NCI-H2029 treated with DMSO at 0.1 percent for 48 hours (cell line): ENCODE data around the gene SKP1.

Experiments
- DNase-seq: peaks from one replicate; lab custom pipeline; 2025; lab: John Stamatoyannopoulos, UW

SKP1 gene

DNA sequence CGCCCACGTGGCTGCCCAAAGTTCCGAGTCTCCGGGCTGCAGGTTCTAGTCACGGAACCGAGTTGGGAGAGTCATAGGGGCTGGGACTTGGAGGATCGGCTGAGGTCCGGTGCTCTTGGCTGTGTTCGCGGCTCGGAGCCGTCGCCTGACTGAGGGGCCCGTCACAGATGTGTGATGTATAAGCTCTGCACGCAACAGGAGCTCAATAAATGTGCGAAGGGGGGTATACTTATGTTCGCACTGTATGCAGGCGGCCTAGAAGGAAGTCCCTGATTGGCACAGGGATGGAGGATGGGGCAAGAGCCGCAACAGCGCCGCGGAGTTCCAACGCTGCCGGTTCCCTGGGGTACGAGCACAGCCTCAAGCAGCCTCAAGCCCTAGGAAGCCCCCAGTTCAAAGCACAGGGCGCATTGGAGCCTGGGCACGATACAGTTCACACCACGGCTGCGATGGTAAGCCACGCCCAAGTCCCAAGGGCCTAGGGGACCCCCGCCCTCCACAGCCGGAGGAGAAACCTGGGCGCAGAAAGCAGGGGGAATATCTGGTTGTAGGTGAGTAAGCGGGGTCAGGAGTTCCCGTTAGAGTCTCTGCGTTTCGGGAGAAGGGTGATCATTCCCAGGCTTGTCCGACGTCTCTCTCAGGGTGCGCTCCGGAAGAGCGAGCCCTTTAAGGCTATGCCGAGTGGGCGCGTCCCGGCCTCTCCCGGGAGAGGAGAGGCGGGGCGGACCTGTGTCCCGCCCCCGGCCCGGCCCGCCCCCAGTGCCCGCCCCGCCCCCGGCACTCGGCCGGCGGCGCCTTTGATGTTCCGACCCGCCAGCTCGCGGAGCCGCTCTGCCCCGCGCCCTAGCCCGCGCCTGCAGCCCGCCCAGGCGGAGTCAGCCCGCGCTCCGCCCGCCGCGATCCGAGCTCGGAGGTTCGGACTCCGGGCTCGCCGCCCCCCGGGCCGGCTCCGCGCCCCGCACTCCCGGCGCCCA is 62.6 kb downstream of the SKP1 start, which contains the start of gene TCF7:
Gene TCF7 (plus strand): TSS at position 780 of the 974 bp plus-strand sequence. CDS start 226 bp downstream, outside the sequence.
- DNase-seq: no peak

DNA sequence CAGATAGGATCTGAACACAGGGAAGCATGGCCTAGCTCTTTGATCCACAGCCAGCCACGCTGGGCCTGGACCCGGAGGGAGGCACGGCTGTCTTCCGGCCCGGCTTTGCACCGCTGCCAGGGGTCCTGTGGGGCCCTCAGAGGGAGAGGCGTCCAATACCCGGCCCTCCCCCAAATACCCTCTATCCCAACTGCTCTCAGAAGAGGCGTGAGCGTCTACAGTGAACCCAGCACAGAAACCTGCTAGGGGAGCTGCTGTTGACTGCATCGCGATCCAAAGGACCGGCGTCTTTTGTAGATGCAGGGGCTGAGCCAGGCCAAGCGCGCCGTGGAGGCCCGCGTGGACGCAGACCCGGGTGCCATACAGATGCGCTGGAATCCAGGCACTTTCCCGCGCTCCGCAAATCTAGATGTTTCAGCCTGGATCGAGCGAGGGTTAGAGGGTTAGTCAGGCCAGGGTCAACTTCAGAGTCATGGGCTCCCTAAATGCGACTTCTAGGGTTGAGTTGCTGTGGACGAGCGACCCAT is 63.3 kb downstream of the SKP1 start:
- DNase-seq: no peak

DNA sequence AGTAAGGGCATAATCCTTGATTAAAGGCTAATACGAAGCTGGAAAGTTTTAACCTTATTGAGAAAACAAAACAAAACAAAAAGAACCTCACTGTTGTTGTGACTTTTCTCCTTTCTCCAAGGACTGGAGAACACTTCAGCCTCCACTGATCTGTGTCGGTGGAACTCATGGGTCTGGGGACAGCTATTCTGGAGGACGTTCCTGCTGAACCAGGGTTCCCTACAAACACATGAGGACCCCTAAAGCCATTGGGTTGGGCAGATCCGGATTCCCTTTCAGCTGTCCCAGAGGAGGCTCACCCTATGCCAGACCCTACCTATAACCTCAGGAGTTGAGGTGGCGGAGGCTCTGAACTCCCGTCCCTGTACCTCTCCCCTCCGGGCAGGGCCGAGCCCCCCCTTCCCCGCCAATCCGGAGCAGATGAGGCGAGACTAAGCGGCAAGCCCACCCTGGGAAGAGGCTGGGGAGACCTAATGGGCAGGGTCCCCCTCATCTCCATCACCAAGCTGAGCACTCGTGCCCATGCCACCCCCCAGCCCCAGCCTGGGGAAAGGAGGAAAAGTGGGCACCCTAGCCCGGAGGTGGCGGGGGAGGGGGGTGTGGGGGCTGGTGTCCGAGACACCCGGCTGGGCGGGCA is 63.9 kb downstream of the SKP1 start:
- DNase-seq: no peak

DNA sequence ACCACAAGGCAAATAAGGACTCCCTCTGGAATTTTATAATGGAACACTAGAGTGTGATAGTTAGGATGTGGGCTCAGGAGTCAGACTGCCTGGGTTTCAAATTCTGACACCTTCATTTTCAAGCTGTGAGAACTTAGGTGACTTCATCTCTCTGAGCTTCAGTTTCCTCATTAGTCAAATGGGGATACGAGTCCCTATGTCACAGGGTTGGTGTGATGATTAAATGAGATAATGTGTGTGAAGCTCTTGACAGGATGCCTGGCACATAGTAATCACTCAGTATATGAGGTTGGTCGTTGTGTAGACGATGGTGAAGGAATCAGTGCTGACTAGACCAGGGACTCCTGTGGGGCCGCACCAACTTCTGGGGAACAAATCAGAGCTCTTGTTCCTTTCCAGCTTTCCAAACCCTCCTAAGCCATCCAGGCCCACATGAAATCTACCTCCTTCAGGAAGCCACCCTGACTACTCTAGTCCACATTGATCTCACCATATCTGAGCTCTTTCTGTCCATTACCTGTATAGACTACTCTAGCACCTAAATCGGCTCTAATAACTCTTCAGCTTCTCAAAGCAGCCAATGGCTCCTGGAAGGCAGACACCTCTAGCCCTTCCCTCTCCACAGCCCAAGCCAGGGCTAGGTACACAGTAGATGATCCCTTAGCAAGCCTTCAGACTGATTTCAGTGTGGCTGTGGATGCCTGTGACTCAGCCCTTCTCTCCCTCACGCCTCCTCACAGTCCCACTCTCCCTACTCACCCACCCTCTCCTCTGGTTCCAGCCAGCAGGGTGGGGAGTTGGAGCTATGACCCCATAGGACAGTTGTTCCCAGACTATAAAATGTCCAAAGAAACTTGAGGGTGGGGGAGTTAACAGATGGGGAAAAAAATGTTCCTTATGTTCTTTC is 64.8 kb downstream of the SKP1 start:
- DNase-seq: no peak

DNA sequence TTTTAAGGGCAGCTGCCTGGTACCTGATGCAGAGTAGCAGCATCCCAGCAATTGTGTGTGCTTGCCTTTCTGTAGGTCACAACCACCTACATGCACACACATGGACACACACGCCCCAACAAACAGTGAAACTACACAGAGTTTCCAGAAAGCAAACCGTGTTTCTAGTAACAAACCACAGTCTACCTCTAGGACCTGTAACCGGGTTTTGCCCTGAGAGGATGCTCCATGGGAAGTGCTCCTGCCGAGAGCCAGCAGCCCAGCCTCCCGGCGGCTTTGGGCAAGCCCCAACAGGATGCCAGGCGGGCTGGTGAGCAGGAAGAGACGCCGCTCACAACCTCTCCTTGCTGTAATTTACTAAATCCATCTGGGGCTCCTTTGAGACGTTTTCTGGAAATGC is 66.4 kb downstream of the SKP1 start:
- no peak for DNase-seq

DNA sequence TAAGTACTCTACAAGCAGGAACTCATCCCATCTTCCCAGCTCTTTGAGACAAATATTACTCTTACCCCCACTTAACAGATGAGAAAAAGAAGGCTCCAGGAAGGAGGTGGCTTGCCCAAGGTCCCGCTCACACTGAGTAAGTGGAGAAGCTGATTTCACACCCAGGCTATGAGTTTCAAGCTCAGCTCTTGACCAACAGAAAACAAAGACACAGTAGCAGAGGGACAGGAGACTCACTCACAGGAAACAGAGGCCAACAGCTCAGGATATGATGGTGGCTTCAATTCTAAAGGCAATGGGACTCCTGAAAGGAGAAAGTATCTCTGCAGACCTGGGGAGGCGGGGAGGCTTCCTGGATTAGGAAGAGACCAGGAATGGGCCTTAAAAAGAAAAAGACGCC is 69.0 kb downstream of the SKP1 start:
- DNase-seq: no peak

DNA sequence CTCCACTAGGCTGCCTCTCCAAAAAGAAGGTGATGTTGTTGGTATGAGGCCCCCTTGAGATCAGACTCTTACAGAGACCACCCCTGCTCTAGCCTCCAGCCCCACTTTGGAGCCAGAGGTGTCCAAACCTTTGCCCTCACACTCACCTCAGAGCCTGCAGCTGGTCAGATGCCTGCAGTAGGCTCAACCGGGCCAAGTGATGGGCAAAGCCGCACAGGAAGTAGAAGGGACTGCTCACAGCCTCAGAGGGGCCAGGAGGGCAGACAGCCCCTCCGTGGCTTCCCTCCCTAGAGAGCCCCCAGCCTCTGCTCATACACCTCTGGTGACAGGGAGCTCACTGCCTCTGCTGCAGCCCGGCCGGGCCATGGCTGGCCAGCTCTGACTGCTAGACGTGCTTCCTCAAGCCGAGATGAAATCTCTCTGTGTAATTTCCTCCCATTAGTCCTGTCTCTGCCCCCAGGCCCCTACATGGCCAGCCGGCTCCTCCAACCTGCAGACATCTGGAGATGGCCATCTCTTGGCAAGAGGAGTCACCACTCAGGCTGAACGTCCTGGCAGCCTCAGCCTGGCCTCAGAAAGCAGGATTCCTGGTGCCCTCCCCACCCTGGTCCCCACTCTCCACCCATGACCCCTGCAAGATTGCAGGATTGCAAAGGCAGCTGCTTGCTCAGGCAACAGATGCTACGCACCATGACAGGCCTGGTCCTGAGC is 69.6 kb downstream of the SKP1 start:
- DNase-seq: no peak

DNA sequence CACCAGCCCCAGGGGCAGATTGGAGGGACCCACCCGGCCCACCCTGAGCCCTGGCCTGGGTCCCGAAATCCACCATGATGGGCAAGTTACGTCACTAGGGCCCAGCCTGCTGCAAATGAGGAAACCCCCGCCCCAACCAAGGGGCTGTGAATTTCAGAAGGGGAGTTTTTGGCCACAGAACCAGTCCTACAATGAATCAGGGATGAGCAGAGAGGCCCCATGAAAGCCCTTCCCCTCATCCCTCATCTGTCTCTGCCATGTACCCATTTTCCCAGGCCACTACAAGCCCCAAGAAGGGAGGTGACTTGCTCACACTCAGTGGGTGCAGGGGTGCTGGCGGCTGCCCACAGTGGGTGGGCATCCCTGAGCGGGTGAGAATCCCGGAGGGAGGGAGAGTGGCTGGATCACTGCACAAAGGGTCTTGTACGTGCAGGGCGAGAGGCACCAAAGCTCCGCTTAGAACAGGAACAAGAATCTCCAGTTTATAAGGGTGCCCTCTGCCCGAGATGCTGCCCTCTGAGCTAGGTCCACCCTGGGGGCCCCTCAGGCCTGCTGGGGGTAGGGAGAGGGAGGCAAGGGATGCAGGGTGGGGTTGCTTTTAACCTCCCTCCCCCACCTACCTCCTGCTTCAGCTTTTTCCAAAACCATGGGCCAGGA is 72.6 kb downstream of the SKP1 start:
- no peak for DNase-seq

DNA sequence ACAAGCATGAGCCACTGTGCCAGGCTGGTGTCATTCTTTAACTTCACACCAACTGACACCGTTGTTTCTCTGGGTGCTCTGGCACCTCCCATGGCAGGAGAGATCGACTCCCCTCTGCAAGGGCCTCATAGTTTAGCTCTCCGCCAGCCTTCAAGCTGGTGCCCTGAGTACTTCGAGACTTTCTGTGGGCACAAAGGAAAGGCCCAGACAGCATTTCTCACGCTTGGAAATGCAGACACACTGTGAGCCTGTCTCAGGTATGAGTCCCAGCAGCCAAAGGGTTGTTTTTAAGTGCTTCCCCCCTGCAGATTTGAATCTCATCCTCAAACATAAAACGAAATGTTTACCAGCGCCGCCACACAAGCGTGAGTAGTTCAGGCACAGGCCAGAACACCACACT is 73.4 kb downstream of the SKP1 start:
- no peak for DNase-seq

DNA sequence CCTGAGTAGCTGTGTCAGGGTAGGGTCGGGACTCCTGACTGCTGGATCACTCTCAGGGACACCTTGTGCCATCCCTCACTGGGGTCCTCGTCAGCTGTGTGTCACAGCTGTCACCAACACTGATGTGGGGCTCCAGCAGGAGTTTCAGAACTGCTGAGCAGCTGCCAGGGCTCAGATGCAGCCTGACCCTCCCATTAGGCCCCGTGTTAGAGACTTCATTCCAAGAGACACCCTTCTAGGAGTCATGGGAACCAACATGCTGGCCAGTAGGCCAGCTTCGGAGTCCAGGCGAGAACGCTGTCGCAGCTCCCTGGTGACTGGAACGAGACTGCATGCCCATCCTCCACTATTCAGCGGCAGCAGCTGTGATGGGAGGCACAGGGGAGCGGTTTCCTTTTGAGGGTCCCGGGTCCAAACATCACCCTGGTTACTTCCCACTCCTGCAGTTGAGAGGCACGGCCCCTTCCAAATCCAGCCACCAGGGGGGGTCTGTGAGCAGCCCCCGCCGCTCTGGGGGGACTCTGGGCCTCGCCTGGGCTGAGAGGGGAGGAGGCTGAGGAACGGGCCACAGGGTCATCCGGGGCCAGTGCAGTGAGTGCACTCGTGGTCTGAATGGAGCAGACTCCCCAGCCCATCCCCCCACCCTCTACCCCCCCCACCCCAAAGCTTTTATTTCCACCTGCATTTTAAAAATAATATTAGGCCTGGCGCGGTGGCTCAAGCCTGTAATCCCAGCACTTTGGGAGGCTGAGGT is 74.9 kb downstream of the SKP1 start:
- no peak for DNase-seq

DNA sequence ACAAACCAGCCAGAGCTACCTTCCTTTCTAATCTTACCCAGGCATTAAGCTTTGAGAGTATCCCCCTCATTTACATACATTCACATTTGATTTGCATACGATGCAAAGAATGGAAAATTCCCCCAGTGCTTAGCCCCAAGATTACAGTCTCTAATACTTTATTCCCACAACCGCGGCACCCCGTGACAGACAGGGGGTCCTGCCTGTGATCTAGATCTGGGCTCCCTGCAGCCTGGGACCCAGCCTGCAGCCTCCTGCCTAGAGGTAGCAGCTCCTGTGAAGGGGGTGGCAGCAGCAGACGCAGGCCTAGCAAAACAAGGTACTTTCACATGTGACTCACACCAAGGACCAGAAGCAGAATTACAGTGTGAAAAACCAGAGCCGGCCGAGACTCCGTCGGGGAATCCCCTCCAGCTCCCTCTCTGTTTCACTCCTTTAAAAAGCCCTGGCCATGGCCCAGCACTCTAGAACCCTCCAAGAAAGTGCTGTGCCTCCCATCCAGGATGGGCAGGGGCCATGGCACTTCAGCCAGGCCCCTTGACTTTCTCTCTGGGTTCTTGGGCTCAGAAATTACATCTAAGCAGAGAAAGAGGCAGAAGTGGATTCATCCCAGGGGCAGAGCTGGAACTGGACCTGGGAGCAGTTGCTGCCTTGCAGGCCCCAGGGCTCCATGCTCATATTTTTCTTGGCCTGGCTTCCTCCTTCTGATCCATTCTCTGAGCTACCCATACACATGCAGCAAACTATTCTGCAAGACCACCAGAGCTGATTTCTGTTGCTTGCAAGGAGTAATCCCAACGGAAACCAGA is 76.3 kb downstream of the SKP1 start:
- DNase-seq: no peak

DNA sequence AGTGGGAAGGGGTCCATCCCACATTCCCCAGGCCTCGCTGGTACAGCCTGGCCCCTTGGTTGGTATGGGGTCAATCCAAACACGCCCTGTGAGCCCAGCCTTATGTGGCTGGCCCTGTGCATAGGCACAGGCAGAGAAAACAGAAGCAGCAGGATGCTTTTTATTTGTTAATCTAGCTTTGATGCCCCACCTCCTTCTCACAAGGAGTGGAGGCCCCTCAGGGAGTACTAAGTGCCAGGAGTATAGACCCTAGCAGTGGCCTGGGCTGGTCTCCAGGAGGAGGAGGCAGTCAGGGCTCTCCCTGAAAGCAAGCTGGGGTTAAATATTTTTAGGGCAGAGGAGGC is 76.8 kb downstream of the SKP1 start:
- no peak for DNase-seq

DNA sequence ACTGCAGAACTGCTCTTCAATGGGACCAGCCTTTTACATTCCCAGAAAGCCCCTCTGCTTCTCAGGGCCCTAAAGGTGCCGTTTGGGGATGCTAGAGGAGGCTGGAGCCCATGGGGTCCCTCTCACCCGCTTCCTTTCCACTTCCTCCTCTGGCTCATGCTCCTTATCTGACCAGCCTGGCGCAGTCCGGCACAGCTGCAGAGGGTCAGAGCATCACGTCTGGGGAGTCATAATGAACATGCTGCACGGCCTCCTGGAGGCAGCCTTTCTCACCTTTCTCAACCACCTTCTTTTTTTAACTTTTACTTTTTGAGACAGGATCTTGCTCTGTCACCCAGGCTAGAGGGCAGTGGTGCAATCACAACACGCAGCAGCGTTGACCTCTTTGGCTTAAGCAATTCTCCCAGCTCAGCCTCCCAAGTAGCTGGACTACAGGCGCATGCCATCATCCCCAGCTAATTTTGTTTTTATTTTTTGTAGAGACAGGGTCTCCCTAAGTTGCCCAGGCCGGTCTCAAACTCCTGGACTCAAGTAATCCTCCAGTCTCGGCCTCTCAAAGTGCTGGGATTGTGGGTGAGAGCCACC is 77.4 kb downstream of the SKP1 start:
- DNase-seq: no peak
